ENCODE data around the gene HOXD13.
A peak's percentile ranks its signal among the peaks of the same experiment; 100 is the strongest.

HOXD13 gene

DNA sequence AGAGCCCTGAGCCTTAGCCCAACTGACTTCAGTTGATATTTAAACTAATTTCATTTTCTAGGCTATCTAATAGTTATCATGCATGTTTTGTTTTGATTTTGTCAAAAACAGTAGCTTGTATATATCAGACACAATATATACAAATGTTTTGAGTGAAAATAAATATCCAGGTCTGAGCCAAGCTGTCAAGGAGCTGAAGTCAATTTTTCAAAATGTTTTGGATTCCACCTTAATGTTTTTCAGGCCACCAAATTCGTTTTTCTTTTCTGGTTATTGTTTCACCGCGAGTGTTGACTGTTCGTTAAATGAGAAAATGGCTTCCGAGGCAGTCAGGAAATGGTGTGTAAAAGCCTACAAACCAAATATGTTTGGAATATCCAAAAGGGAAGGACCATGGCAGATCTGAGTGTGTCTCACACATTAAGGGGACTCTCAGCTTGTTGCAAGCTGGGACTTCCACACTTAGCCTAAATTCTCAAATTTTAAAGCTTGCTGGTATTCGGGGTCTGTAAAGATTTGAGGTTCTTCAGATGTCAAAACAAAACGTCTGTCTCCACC is 9.9 kb downstream of the HOXD13 start:
- H3K27ac ChIP-seq (ENCODE audit: low read length), result no peak overlapping the region

GRCh38 chr2:176103194-176103593 is 10.7 kb downstream of the HOXD13 start:
- Histone ChIP-seq H3K27ac (ENCODE audit: low read length) (no peak overlapping the region), H3K27me3 (ENCODE audit: control insufficient read depth in 1 of 2, insufficient read depth in 2 of 2, low read length in 2 of 2) (peaks cover 81 to 93% of the 10 kb centered on the region in 2 donors), H3K9ac (ENCODE audit: low read length in 2 of 2) (no peak overlapping the region), H3K9me3 (ENCODE audit: control insufficient read depth in 2 of 2, low read length in 2 of 2) (no peaks in the 10 kb centered on the region), H3K4me3 (ENCODE audit: low read length in 2 of 2) (no peak overlapping the region), H3K36me3 (ENCODE audit: control insufficient read depth in 2 of 2, insufficient read depth in 2 of 2, low read length in 2 of 2) (no peaks in the 10 kb centered on the region), H3K4me1 (ENCODE audit: control insufficient read depth, insufficient read depth, low read length) (peaks cover 38% of the 10 kb centered on the region)

More for the DNA sequence above, 9.9 kb downstream of the HOXD13 start:
- H3K36me3 ChIP-seq (ENCODE audit: control insufficient read depth in 2 of 2, insufficient read depth in 2 of 2, low read length in 2 of 2), result no peaks in the 10 kb centered on the region
- peaks cover 87 to 98% of the 10 kb centered on the region in 2 donors for H3K27me3 ChIP-seq (ENCODE audit: control insufficient read depth in 1 of 2, insufficient read depth in 2 of 2, low read length in 2 of 2)
- H3K4me1 ChIP-seq (ENCODE audit: control insufficient read depth, insufficient read depth, low read length), result peaks cover 38% of the 10 kb centered on the region
- no peak overlapping the region for H3K9ac ChIP-seq (ENCODE audit: low read length in 2 of 2)
- H3K9me3 ChIP-seq (ENCODE audit: control insufficient read depth in 2 of 2, low read length in 2 of 2), result no peaks in the 10 kb centered on the region
- H3K4me3 ChIP-seq (ENCODE audit: low read length in 2 of 2), result no peak overlapping the region

DNA sequence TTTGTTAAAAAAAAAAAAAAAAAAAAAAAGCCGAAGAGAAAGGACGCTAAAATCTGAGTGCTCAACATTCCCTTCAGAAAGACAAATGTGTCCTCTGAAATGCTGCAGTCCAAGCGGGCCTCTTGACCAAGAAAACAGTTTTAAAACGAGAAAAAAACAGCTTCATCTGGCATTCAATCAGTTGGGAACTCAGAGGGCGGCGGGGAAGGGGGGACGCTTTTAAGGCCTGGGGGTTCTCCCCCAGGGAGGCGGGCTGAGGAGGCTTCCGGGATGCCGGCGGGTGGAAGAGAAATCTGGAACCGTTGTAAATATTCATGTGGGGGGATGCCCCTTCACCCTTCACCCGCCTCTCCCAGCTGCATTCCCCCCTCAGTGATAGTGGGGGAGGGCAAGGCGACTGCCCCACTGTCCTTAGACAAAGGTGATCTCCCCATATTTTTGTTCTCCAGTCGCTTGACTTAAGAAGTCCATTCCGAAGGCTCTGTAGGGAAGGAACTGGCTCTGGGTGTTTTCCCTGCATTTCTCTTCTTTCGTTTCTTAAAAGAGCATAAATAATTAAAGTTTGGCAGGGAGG is 11.3 kb downstream of the HOXD13 start:
- H3K36me3 ChIP-seq (ENCODE audit: control insufficient read depth in 2 of 2, insufficient read depth in 2 of 2, low read length in 2 of 2), result no peaks in the 10 kb centered on the region
- H3K9me3 ChIP-seq (ENCODE audit: control insufficient read depth in 2 of 2, low read length in 2 of 2), result no peaks in the 10 kb centered on the region
- no peak overlapping the region for H3K9ac ChIP-seq (ENCODE audit: low read length in 2 of 2)
- no peak overlapping the region for H3K27ac ChIP-seq (ENCODE audit: low read length)
- peaks cover 36% of the 10 kb centered on the region for H3K4me1 ChIP-seq (ENCODE audit: control insufficient read depth, insufficient read depth, low read length)
- H3K27me3 ChIP-seq (ENCODE audit: control insufficient read depth in 1 of 2, insufficient read depth in 2 of 2, low read length in 2 of 2), result peaks cover 81 to 91% of the 10 kb centered on the region in 2 donors
- H3K4me3 ChIP-seq (ENCODE audit: low read length in 2 of 2), result peak overlapping the region in 1 of 2 donors; percentile 31

DNA sequence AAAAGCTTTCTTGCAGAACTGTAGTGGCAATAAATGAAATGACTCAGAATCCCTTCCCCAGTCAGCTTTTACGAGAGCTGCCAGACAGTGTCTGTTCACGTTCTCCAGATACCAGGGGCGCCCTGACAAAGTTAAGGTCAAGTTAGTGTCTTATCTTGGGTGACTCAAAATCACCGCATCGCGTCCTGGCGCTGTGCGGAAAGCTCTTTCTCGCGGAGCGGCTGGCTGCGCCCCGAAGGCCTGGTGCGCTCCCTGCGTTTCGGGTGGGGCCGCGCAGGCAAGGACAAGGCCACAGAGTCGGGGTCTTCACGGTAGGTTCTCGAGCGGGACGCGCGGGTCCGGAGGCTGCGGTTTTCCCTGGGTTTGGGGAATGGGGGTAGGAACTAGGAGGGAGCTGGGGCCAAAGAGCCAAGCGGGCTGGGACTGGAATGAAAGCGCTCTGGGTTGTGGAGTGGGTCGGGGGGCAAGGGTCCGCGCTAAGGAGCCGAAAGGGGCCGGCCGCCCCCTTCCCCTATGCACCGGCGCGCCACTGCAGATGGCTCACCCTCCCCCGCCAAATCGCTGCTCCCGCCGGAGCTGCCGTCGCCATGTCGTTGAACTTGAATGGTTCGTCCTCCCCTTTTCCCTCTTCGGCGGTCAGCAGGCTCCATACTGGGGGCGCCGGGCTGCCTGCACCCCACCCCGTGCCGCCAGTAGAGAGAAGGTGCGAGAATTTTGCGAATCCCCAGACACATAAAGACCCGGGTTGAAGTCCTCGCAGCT is 12.0 kb downstream of the HOXD13 start:
- Histone ChIP-seq H3K27ac (ENCODE audit: low read length) (no peak overlapping the region), H3K4me3 (ENCODE audit: low read length in 2 of 2) (peak overlapping the region; percentile 22 to 31), H3K9me3 (ENCODE audit: control insufficient read depth in 2 of 2, low read length in 2 of 2) (no peaks in the 10 kb centered on the region), H3K36me3 (ENCODE audit: control insufficient read depth in 2 of 2, insufficient read depth in 2 of 2, low read length in 2 of 2) (no peaks in the 10 kb centered on the region), H3K27me3 (ENCODE audit: control insufficient read depth in 1 of 2, insufficient read depth in 2 of 2, low read length in 2 of 2) (peaks cover 80 to 91% of the 10 kb centered on the region in 2 donors), H3K4me1 (ENCODE audit: control insufficient read depth, insufficient read depth, low read length) (peaks cover 35% of the 10 kb centered on the region), H3K9ac (ENCODE audit: low read length in 2 of 2) (no peak overlapping the region)

DNA sequence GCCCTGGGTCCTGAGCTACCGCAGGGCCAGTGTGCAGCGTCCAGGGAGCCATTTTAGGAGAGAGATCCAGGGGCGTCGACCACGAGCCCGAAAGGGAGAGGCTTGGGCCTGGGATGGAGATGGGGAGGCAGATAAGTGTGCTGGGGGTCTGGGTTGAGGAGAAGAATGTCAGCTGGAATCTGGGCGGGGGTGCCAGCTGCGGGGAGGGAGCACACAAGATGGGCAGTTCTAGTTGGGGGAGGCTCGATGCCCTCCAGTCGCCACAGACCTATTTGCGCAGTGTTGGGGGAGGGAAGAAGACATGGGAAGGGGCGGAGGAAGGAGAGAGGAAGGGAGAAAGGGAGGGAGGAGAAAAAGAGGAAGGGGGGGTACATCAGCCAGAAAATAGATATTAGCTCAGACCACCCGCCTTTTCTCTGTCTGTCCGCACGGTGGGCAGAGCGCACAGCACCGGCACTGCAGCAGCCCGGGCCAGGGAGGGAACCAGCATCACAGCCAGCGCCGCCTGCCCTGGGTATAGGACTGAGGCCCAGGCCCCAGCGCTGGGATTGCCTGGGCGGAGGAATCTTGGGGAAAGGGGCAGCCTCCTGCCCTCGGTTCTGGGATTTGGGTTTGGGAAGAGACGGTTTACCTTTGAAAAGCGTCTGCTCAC is 12.7 kb downstream of the HOXD13 start:
- Histone ChIP-seq H3K27ac (ENCODE audit: low read length) (no peak overlapping the region), H3K4me3 (ENCODE audit: low read length in 2 of 2) (no peak overlapping the region), H3K9me3 (ENCODE audit: control insufficient read depth in 2 of 2, low read length in 2 of 2) (no peaks in the 10 kb centered on the region), H3K9ac (ENCODE audit: low read length in 2 of 2) (no peak overlapping the region), H3K36me3 (ENCODE audit: control insufficient read depth in 2 of 2, insufficient read depth in 2 of 2, low read length in 2 of 2) (no peaks in the 10 kb centered on the region), H3K27me3 (ENCODE audit: control insufficient read depth in 1 of 2, insufficient read depth in 2 of 2, low read length in 2 of 2) (peaks cover 81 to 91% of the 10 kb centered on the region in 2 donors), H3K4me1 (ENCODE audit: control insufficient read depth, insufficient read depth, low read length) (peaks cover 31% of the 10 kb centered on the region)

GRCh38 chr2:176105730-176106580 is 13.4 kb downstream of the HOXD13 start:
- Histone ChIP-seq H3K9me3 (ENCODE audit: control insufficient read depth in 2 of 2, low read length in 2 of 2) (no peaks in the 10 kb centered on the region), H3K9ac (ENCODE audit: low read length in 2 of 2) (no peak overlapping the region), H3K27me3 (ENCODE audit: control insufficient read depth in 1 of 2, insufficient read depth in 2 of 2, low read length in 2 of 2) (peaks cover 80 to 91% of the 10 kb centered on the region in 2 donors), H3K4me1 (ENCODE audit: control insufficient read depth, insufficient read depth, low read length) (peaks cover 28% of the 10 kb centered on the region), H3K27ac (ENCODE audit: low read length) (no peak overlapping the region), H3K4me3 (ENCODE audit: low read length in 2 of 2) (peak overlapping the region in 1 of 2 donors; percentile 49), H3K36me3 (ENCODE audit: control insufficient read depth in 2 of 2, insufficient read depth in 2 of 2, low read length in 2 of 2) (no peaks in the 10 kb centered on the region)

DNA sequence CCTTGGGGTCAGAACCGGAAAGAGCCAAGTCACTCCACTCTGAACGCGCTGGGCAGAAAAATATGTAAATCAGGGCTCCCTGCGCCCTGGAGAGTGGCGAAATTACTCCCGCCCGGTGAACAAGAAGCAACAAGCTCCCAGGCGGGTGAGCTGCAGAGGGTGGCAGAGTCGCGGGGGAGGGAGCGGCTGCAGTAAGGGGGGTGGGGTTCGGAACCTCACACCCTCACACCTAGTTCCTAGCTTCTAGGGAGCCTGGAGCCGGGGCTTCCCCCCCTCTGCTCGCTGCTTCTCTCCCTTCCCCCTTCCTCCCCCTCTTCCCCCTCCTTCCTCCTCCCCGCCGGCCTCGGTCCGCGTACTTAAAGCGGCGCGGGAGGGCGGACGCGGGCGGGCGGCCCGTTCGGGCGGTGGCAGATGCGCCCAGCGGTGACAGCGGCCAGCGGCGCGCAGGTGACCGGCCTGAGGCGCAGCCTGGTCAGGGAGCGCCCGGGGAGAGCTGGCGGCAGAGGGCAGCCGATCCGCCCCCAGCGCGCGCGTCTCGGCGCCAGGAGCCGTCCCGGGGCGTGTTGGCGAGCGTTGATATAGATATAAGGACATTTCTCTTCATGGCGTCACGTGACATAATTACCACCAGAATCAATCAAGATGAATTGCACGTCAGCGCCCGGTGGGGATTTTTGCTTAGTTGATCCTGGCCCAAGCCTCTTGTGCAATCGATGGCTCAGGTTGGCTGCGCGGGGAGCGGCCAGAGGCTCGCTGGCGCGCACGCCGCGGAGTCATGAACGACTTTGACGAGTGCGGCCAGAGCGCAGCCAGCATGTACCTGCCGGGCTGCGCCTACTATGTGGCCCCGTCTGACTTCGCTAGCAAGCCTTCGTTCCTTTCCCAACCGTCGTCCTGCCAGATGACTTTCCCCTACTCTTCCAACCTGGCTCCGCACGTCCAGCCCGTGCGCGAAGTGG is 14.3 kb downstream of the HOXD13 start, which contains the start of gene HOXD11:
HOXD11 (plus strand) TSS at position 700 of the 959 bp plus-strand sequence; CDS start at position 776, 76 bp downstream.
- H3K27me3 ChIP-seq (ENCODE audit: control insufficient read depth in 1 of 2, insufficient read depth in 2 of 2, low read length in 2 of 2), result peaks cover 79 to 91% of the 10 kb centered on the region in 2 donors
- peaks cover 29% of the 10 kb centered on the region for H3K4me1 ChIP-seq (ENCODE audit: control insufficient read depth, insufficient read depth, low read length)
- no peak within 1 kb of the TSS for H3K27ac ChIP-seq (ENCODE audit: low read length)
- no peak within 1 kb of the TSS for H3K9ac ChIP-seq (ENCODE audit: low read length in 2 of 2)
- no peaks in the 10 kb centered on the region for H3K9me3 ChIP-seq (ENCODE audit: control insufficient read depth in 2 of 2, low read length in 2 of 2)
- peak within 1 kb of the TSS; percentile 16 to 49 for H3K4me3 ChIP-seq (ENCODE audit: low read length in 2 of 2)
- H3K36me3 ChIP-seq (ENCODE audit: control insufficient read depth in 2 of 2, insufficient read depth in 2 of 2, low read length in 2 of 2), result no peaks in the 10 kb centered on the region

- Histone ChIP-seq H3K36me3 (ENCODE audit: control insufficient read depth in 2 of 2, insufficient read depth in 2 of 2, low read length in 2 of 2) (no peaks in the 10 kb centered on the region), H3K4me1 (ENCODE audit: control insufficient read depth, insufficient read depth, low read length) (peaks cover 31% of the 10 kb centered on the region), H3K4me3 (ENCODE audit: low read length in 2 of 2) (no peak overlapping the region), H3K9me3 (ENCODE audit: control insufficient read depth in 2 of 2, low read length in 2 of 2) (peaks cover 0 to 4% of the 10 kb centered on the region in 2 donors), H3K9ac (ENCODE audit: low read length in 2 of 2) (no peak overlapping the region), H3K27me3 (ENCODE audit: control insufficient read depth in 1 of 2, insufficient read depth in 2 of 2, low read length in 2 of 2) (peaks cover 81 to 91% of the 10 kb centered on the region in 2 donors), H3K27ac (ENCODE audit: low read length) (no peak overlapping the region)
These were observed 15.2 kb downstream of the HOXD13 start for GRCh38 chr2:176107731-176108181.

DNA sequence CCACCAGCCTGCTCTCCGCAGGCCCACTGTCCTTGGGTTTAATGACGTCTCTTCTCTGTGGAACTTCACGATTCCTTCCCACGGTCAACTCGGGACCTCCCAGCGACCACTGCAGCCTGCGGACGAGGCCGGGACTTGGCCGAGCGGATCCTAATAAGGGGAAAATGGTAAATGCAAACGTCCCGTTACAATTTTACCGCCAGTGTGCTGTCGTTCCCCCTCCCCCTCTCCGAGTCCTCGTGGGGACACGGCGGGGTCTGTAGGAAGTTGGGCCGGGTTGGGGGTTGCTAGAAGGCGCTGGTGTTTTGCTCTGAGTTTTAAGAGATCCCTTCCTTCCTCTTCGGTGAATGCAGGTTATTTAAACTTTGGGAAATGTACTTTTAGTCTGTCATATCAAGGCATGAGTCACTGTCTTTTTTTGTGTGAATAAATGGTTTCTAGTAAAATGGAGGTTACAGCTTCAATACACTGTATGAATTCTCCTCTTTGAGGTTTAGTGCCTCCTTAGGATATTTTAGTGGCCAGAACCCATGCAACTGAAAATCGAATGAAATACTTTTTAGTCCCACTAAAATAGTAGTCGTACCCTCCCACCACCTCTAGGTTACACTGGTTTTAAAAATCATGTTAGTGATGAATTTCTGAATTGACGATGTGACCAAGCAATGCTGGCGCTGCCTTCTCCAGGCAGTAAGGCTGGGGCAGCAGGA is 16.8 kb downstream of the HOXD13 start:
- no peak overlapping the region for H3K27ac ChIP-seq (ENCODE audit: low read length)
- no peaks in the 10 kb centered on the region for H3K36me3 ChIP-seq (ENCODE audit: control insufficient read depth in 2 of 2, insufficient read depth in 2 of 2, low read length in 2 of 2)
- H3K27me3 ChIP-seq (ENCODE audit: control insufficient read depth in 1 of 2, insufficient read depth in 2 of 2, low read length in 2 of 2), result peaks cover 81 to 91% of the 10 kb centered on the region in 2 donors
- H3K4me3 ChIP-seq (ENCODE audit: low read length in 2 of 2), result no peak overlapping the region
- peaks cover 27% of the 10 kb centered on the region for H3K4me1 ChIP-seq (ENCODE audit: control insufficient read depth, insufficient read depth, low read length)
- H3K9me3 ChIP-seq (ENCODE audit: control insufficient read depth in 2 of 2, low read length in 2 of 2), result peaks cover 0 to 4% of the 10 kb centered on the region in 2 donors
- no peak overlapping the region for H3K9ac ChIP-seq (ENCODE audit: low read length in 2 of 2)

Data from stomach smooth muscle (tissue), 2 donors.